T-cell (primary cell): ENCODE data around the gene BOD1L1. TPM values are rescaled to one million over a fixed set of nuclear protein-coding genes. Genes with fewer than 3 reads are reported as not detected.
A peak's percentile ranks its signal among the peaks of the same experiment; 100 is the strongest.

Source experiments
- ATAC-seq, 4 experiments: fragments of 200-7000 bp in 3 of 4; fragments of 150-1000 bp in 1 of 4; cut with Tn5 transposase; replicated peaks in 1 of 4; 1 replicate in 3 of 4; 2 replicates in 1 of 4; pipeline ENCODE4 v1.10.0; 2021; ENCODE audit warnings: moderate library complexity in 3 of 4, mild to moderate bottlenecking in 2 of 4, moderate number of reproducible peaks in 1 of 4
- CTCF ChIA-PET, 2 donors: fragments of 300-600 bp; sonication (Branson Sonifier 250); formaldehyde crosslinking; loops; one replicate each; lab custom pipeline; 2022; ENCODE audit warnings: antibody characterized with exemption in 2 of 2; lab: Charles Lee
- POLR2A ChIA-PET, 2 donors: fragments of 300-600 bp; sonication (Branson Sonifier 250); formaldehyde crosslinking; loops; one replicate each; lab custom pipeline; 2022; ENCODE audit warnings: antibody characterized with exemption in 2 of 2; lab: Charles Lee
- DNase-seq, 35 experiments: peaks; one replicate each; pipeline versions ENCODE4 v3.0.0 to v3.0.0-alpha.2; 2013 to 2023
- H3K27ac ChIP-seq: one replicate; pipeline ENCODE4 v1.5.1; 2013; ENCODE audit warnings: low read length
- H3K27me3 ChIP-seq, 2 experiments: replicated peaks in 1 of 2; 1 replicate in 1 of 2; 2 replicates in 1 of 2; pipeline versions ENCODE4 v1.6.1 to v1.7.0; 2013; ENCODE audit warnings: low read length in 1 of 2, mixed read lengths in 1 of 2; ENCODE audit not compliant: control insufficient read depth in 2 of 2, insufficient read depth in 2 of 2; ENCODE audit errors: extremely low read depth in 1 of 2
- H3K36me3 ChIP-seq, 2 donors: 1 replicate in 1 of 2; 2 replicates in 1 of 2; pipeline versions ENCODE4 v1.6.1 to v1.7.0; 2013; ENCODE audit warnings: low read length in 1 of 2; ENCODE audit not compliant: control insufficient read depth in 2 of 2, insufficient read depth in 1 of 2; ENCODE audit errors: extremely low read depth in 1 of 2
- H3K4me1 ChIP-seq, 2 experiments: 1 replicate in 1 of 2; 2 replicates in 1 of 2; pipeline versions ENCODE4 v1.6.1 to v1.7.0; 2013; ENCODE audit warnings: low read length in 2 of 2, mixed read lengths in 1 of 2; ENCODE audit not compliant: insufficient read depth in 2 of 2, control insufficient read depth in 1 of 2; ENCODE audit errors: extremely low read depth in 1 of 2
- H3K4me3 ChIP-seq, 2 donors: 1 replicate in 1 of 2; 2 replicates in 1 of 2; pipeline versions ENCODE4 v1.5.1 to v1.7.0; 2013; ENCODE audit warnings: mild to moderate bottlenecking in 2 of 2, low read length in 1 of 2, moderate library complexity in 1 of 2; ENCODE audit not compliant: control insufficient read depth in 1 of 2; ENCODE audit errors: extremely low read depth in 1 of 2
- H3K9me3 ChIP-seq: 2 replicates; pipeline ENCODE4 v1.7.0; 2013
- H3K27ac Mint-ChIP-seq, 2 donors: one replicate each; pipeline ENCODE4 v1.8.0; 2020 to 2021; ENCODE audit warnings: mild to moderate bottlenecking in 2 of 2, mixed read lengths in 2 of 2
- H3K27me3 Mint-ChIP-seq, 2 donors: one replicate each; pipeline ENCODE4 v1.8.0; 2021 to 2022; ENCODE audit warnings: mixed read lengths in 2 of 2
- H3K36me3 Mint-ChIP-seq: one replicate; pipeline ENCODE4 v1.8.0; 2021; ENCODE audit warnings: mixed read lengths
- H3K4me1 Mint-ChIP-seq, 3 donors: one replicate each; pipeline ENCODE4 v1.8.0; 2020 to 2022; ENCODE audit warnings: mixed read lengths in 3 of 3, mild to moderate bottlenecking in 1 of 3
- H3K4me3 Mint-ChIP-seq, 3 donors: one replicate each; pipeline ENCODE4 v1.8.0; 2020 to 2022; ENCODE audit warnings: mild to moderate bottlenecking in 3 of 3, mixed read lengths in 3 of 3, moderate library complexity in 3 of 3
- H3K9me3 Mint-ChIP-seq, 3 donors: one replicate each; pipeline ENCODE4 v1.8.0; 2020 to 2022; ENCODE audit warnings: mixed read lengths in 3 of 3
- WGBS: methylation state at CpG from one replicate; pipeline ENCODE4 v1.1.5; 2013; ENCODE audit warnings: missing lambda C conversion rate; ENCODE audit not compliant: insufficient coverage; 5-methylcytosine and 5-hydroxymethylcytosine counted together
- total RNA-seq, 35 experiments: library from RNA in 6 of 35; stranded (reverse) in 6 of 35; fragments of 120-200 nt in 1 of 35; gene quantifications; one replicate each; pipeline versions ENCODE4 v1.2.1 to v1.2.4 and lab custom pipeline; 2013 to 2026

Gene BOD1L1
- total RNA-seq, 5 donors from 2014 or later (not counting 1 experiment from before 2014, with no cell fraction given): 48.3 to 57.1 (median 55.4) TPM

DNA sequence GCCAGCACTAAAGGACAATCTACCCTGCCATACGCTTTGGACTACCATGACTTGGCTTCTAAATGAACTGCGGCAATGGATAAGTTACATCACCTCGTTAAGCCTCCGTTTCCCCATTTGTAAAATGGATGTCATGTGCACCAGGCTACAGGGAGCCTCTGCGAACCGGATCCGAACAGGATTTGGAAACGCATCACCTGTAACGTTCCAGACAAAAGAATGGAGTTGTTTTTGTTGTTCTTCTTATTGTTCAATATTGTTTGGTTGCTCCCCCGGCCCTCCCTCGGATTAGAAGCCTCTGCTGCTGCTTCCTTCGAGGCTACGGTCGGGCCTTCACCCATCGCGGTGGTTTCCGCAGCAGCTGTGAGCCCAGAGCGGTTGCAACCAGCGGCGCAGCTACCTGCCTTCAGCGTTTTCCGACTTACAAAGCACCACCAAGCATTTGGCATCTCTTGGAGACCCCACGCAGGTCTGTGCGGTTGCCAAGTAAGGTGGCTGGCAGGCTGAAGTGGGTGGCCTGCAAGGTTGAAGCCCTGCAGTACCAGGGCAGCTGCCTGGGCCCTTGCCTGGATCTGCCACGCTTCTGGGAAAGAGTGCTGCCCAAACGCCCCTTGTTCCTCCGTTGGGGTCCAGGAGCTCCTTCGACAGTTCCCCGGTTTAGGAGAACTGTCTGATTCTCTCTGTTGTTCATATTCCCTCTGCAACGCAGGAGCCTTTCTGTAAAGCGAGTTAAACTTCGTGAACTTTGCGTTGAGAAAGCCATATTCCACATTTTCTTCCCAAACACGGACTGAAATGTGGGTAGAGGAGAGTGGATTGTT is 90.3 kb downstream of the BOD1L1 start:
- Histone ChIP-seq H3K4me1 (peaks cover 2 to 43% of the 10 kb centered on the region in 2 experiments), H3K36me3 (no peaks in the 10 kb centered on the region), H3K27me3 (peaks cover 39 to 98% of the 10 kb centered on the region in 2 experiments), H3K27ac (no peak overlapping the region), H3K4me3 (peak overlapping the region in 1 of 2 donors; percentile 35), H3K9me3 (peaks cover 4% of the 10 kb centered on the region)
- peaks cover 0 to 14% (median 7%) of the 10 kb centered on the region in 3 donors for H3K9me3 Mint-ChIP-seq
- DNase-seq (no peak), ATAC-seq (no peak)
- ChIA-PET CTCF (no interaction called here), POLR2A (no interaction called here)
- WGBS: 10% methylated on average over 27 of the region's 34 CpGs
- H3K4me3 Mint-ChIP-seq: no peak overlapping the region
- peaks cover 5% of the 10 kb centered on the region for H3K36me3 Mint-ChIP-seq
- peaks cover 30 to 36% (median 33%) of the 10 kb centered on the region in 3 donors for H3K4me1 Mint-ChIP-seq
- peaks cover 61 to 95% of the 10 kb centered on the region in 2 donors for H3K27me3 Mint-ChIP-seq
- H3K27ac Mint-ChIP-seq: no peak overlapping the region

DNA sequence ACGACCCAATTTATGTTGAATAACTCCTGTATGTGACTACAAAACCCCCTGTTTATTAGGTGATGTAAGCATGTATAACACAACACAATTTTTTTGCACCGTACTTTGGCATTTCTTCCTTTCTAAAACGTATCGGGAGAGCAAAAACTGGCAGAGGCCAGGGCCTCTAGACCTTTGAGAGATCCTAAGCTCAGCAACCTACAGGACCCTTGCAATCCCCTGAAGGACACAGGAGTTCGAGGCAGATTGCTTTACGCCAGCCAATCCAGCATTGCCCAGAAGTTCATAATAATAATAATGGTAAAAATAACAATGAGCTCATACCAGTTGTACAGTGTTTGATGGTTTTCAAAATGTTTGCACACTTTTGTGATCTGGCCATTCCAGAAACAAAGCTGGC is 90.9 kb downstream of the BOD1L1 start:
- H3K27ac Mint-ChIP-seq: peak overlapping the region in 1 of 2 donors; percentile 63
- ATAC-seq: no peak
- H3K9me3 Mint-ChIP-seq: peaks cover 0 to 14% (median 7%) of the 10 kb centered on the region in 3 donors
- no peak overlapping the region for H3K27ac ChIP-seq
- H3K4me1 ChIP-seq: peaks cover 2 to 37% of the 10 kb centered on the region in 2 experiments
- peaks cover 5% of the 10 kb centered on the region for H3K36me3 Mint-ChIP-seq
- H3K27me3 Mint-ChIP-seq: peaks cover 65 to 96% of the 10 kb centered on the region in 2 donors
- peak overlapping the region in 1 of 3 donors; percentile 3 for H3K4me3 Mint-ChIP-seq
- no peaks in the 10 kb centered on the region for H3K36me3 ChIP-seq
- CTCF ChIA-PET: no interaction called here
- peaks cover 4% of the 10 kb centered on the region for H3K9me3 ChIP-seq
- peaks cover 42 to 96% of the 10 kb centered on the region in 2 experiments for H3K27me3 ChIP-seq
- H3K4me1 Mint-ChIP-seq: peaks cover 27 to 33% (median 30%) of the 10 kb centered on the region in 3 donors
- DNase-seq: no peak
- H3K4me3 ChIP-seq: no peak overlapping the region
- WGBS: 77% methylated on average over 2 of the region's 6 CpGs
- POLR2A ChIA-PET: no interaction called here

DNA sequence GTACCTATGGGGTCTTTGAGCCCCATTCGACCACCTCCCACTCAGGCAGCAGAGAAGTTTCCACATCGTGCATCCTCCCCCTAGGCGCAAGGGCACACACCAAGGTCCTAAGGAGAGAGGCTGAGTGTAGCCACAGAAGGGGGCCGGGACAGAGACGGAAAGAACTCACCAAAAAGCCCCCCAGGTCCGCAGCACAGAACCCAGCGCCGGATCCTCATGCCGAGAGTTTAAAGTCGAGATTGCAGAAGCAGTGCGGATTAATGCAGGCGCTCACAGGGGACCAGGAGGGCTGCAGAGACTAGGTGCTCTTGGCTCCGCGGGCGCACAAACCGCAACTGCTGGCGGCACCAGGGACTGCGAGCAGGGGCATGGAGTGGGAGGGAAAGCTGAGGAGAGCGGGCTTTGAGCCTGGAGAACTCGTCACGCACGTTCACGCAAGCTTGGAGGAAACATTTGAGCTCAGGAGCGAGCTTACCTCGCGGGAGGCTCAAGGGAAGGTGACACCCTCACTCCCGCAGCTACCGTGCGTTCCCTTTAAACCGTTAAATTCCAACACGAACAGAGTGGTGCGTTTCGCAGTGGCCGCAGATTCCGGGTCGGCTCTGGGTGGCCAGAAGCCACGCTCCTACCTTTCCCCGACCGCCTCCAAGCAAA is 91.7 kb downstream of the BOD1L1 start:
- Mint-ChIP-seq H3K27ac (no peak overlapping the region), H3K4me1 (peaks cover 25 to 33% (median 30%) of the 10 kb centered on the region in 3 donors), H3K27me3 (peaks cover 69 to 96% of the 10 kb centered on the region in 2 donors), H3K4me3 (no peak overlapping the region), H3K36me3 (peaks cover 5% of the 10 kb centered on the region), H3K9me3 (peaks cover 0 to 14% (median 7%) of the 10 kb centered on the region in 3 donors)
- ChIA-PET POLR2A (no interaction called here), CTCF (no interaction called here)
- H3K27me3 ChIP-seq: peaks cover 45 to 96% of the 10 kb centered on the region in 2 experiments
- no peak for DNase-seq
- peaks cover 2 to 37% of the 10 kb centered on the region in 2 experiments for H3K4me1 ChIP-seq
- ATAC-seq: no peak
- H3K27ac ChIP-seq: no peak overlapping the region
- WGBS: 8% methylated on average over 33 of the region's 39 CpGs
- no peaks in the 10 kb centered on the region for H3K36me3 ChIP-seq
- no peak overlapping the region for H3K4me3 ChIP-seq
- H3K9me3 ChIP-seq: peaks cover 4% of the 10 kb centered on the region

DNA sequence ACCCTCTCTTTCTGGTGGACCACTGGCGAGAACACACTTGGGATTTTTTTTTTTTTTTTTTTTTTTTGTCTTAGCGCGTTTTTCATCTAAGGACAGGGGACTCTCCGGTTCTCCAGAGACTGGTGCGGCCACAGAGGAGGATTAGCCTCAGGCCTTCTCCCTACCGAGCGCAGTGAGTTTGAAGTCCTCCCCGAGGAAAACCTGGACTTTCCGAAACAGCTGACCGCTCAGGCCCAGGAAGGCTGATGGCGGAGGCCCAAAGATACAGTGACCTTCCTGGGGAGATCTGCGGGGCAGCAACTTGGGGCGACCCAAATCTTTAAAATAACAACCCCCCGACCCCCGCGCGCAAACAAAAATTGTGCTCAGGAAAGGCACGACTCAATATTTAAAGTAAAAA is 92.4 kb downstream of the BOD1L1 start:
- POLR2A ChIA-PET: no interaction called here
- H3K36me3 ChIP-seq: no peaks in the 10 kb centered on the region

DNA sequence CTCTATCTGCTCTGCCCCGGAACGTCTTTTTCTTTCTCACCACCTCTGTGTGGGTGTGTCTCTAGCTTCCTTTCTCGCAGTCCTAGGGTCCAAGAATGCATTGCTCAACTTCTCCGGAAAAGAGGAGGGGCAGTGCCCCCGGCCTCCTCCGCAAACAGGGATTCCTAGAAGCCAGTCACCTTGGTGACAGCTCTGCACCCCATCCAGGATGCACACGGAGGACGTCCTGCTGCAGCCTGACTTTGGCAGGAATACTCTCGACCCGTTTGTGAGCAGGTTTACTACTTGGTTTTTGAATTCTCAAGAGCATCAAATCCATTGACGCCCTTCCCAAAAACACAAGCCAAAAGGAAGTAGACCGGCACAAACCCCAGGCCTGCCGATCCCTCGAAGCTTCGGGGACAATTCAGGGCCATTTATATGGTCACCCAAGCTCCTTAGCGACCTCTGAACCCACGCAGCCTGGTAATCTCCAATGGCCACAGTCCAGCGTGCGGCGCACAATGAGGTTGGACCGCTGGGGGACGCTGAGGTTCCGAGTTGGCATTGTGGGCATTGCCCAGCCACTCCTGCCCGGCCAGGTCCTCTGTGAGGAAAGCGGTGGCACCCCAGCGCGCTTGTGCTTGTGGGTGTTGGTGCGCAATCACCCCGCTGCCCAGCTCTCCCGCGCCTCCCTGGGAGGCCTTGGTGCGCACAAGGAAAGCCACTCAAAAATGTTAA is 93.0 kb downstream of the BOD1L1 start:
- Mint-ChIP-seq H3K9me3 (peaks cover 0 to 14% (median 7%) of the 10 kb centered on the region in 3 donors), H3K27ac (no peak overlapping the region), H3K36me3 (peaks cover 5% of the 10 kb centered on the region), H3K27me3 (peaks cover 73 to 97% of the 10 kb centered on the region in 2 donors), H3K4me3 (no peak overlapping the region), H3K4me1 (peaks cover 19 to 24% (median 23%) of the 10 kb centered on the region in 3 donors)
- ChIA-PET POLR2A (no interaction called here), CTCF (interaction anchor here (0.6 to 0.7 kb wide), 2 partner anchors 40 to 1430 kb away, joined by 3 to 6 read pairs; no protein-coding TSS in a partner anchor)
- Histone ChIP-seq H3K4me3 (no peak overlapping the region), H3K27me3 (peaks cover 50 to 96% of the 10 kb centered on the region in 2 experiments), H3K36me3 (no peaks in the 10 kb centered on the region), H3K9me3 (peaks cover 4% of the 10 kb centered on the region), H3K4me1 (peaks cover 0 to 31% of the 10 kb centered on the region in 2 experiments), H3K27ac (no peak overlapping the region)
- ATAC-seq (no peak), DNase-seq (no peak)
- WGBS: 14% methylated on average over 25 of the region's 32 CpGs

More for the DNA sequence above, 92.4 kb downstream of the BOD1L1 start:
- peaks cover 2 to 34% of the 10 kb centered on the region in 2 experiments for H3K4me1 ChIP-seq
- no peak overlapping the region for H3K27ac Mint-ChIP-seq
- no peak overlapping the region for H3K4me3 ChIP-seq
- WGBS: 20% methylated on average over 9 of the region's 18 CpGs
- no peak overlapping the region for H3K27ac ChIP-seq
- peaks cover 70 to 96% of the 10 kb centered on the region in 2 donors for H3K27me3 Mint-ChIP-seq
- H3K27me3 ChIP-seq: peaks cover 48 to 96% of the 10 kb centered on the region in 2 experiments
- ATAC-seq: no peak
- H3K9me3 Mint-ChIP-seq: peaks cover 0 to 14% (median 7%) of the 10 kb centered on the region in 3 donors
- H3K9me3 ChIP-seq: peaks cover 4% of the 10 kb centered on the region
- CTCF ChIA-PET: interaction anchor here in 1 of 2 donors (0.7 kb wide), 1 partner anchor 1429 kb away, joined by 6 read pairs; no protein-coding TSS in a partner anchor
- DNase-seq: no peak
- H3K4me3 Mint-ChIP-seq: no peak overlapping the region
- H3K36me3 Mint-ChIP-seq: peaks cover 5% of the 10 kb centered on the region
- H3K4me1 Mint-ChIP-seq: peaks cover 23 to 30% (median 28%) of the 10 kb centered on the region in 3 donors
